ENCODE data around the gene C1orf210.

GRCh38 chr1:43252225-43252624, 33.2 kb downstream of the C1orf210 start:
- TF ChIP-seq, protein P1, sequence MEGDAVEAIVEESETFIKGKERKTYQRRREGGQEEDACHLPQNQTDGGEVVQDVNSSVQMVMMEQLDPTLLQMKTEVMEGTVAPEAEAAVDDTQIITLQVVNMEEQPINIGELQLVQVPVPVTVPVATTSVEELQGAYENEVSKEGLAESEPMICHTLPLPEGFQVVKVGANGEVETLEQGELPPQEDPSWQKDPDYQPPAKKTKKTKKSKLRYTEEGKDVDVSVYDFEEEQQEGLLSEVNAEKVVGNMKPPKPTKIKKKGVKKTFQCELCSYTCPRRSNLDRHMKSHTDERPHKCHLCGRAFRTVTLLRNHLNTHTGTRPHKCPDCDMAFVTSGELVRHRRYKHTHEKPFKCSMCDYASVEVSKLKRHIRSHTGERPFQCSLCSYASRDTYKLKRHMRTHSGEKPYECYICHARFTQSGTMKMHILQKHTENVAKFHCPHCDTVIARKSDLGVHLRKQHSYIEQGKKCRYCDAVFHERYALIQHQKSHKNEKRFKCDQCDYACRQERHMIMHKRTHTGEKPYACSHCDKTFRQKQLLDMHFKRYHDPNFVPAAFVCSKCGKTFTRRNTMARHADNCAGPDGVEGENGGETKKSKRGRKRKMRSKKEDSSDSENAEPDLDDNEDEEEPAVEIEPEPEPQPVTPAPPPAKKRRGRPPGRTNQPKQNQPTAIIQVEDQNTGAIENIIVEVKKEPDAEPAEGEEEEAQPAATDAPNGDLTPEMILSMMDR (IDR thresholded peaks at IDR 0.05) = no peak
- no peak for TF ChIP-seq POLR2A (IDR thresholded peaks at IDR 0.05)
